C1 segment of cervical spinal cord (tissue), 14 donors: ENCODE results near the gene DENND4C.
"Not testable (repeated sequence)": the region's sequence is repeated elsewhere in the genome, so short reads cannot be mapped to it uniquely, and the experiment has no call there.

Experiments used
- DNase-seq, 14 donors: peaks; one replicate each; lab custom pipeline; 2025; lab: John Stamatoyannopoulos, UW

The DENND4C gene

DNA sequence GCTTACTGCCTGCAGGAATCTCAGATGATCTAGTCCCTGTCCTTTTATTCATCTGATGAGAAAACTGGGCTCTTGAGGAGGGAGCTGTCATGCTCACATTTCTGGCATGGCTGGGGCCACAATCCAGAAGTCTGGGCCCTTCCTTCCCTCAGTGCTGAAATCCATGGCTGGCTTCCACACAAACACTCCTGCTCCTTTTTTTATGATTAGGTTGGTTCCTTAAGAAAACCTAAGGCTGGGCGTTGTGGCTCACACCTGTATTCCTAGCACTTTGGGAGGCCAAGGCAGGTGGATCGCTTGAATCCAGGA lies 179.7 kb downstream of the DENND4C start:
- DNase-seq = no peak

DNA sequence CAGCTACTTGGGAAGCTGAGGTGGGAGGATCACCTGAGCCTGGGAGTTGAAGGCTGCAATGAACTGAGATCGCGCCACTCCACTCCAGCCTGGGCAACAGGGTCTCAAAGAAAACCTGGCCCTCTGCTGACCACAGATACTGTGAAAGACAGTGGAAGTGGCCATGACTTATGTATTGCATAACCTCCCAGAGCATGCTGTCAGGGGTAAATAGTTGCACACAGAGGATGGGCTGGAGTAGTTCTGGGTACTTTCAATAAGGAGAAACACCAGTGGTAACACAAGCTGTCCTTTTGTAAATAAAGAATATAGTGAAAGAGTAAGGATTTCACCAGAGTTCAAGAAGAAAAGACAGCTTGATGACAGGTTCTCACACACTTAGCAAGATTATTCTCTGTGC lies 180.1 kb downstream of the DENND4C start:
- no peak for DNase-seq

DNA sequence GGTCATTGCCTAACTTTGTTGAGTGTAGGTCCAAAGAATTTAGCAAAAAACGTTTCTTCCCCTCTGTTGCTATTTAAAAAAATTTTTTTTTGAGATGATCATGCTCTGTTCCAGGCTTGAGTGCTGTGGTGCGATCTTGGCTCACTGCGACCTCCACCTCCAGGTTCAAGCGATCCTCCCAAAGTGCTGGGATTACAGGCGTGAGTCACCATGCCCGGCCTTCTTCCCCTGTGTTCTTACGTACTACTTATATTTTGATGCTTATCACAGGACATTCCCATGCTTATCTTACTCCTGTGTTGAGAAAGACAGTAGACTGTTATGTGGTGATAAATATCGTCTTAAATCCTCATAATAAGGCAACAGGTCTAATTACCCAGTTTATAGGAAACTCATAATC lies 180.8 kb downstream of the DENND4C start:
- DNase-seq = no peak

DNA sequence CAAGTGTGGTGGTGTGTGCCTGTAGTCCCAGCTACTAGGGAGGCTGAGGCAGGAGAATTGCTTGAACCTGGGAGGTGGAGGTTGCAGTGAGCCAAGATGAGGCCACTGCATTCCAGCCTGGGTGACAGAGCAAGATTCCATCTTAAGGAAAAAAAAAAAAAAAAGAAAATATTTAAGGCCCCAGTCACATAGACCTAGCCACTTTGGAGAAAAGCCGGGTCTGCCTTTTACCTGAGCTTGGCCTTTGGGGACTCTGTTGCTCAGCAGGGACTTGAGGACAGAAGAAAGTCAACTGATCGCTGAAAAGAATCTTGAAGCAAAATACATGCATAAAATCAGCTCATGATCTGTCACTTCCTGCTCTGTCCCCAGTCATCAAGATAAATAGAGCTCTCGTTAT lies 183.0 kb downstream of the DENND4C start:
- DNase-seq = not testable (repeated sequence)

DNA sequence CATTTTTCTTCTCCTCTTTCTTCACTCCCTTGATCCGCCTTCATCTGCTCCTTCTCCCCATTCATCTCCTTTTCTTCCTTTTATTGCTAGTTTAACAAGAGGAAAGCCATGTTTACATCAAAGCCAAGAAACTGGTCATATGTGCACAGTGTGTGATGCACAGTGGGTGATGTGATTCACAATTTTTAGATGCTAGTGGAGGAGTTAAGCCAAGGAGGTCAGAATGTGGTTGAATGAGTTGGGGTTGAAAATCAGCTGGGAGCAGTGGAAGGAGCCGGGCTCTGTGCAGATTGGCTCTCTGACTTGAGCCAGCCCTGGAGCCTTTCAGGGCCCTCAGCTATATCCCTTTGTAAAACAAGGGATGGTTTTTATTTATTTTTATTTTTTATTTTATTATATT lies 185.7 kb downstream of the DENND4C start:
- no peak for DNase-seq

DNA sequence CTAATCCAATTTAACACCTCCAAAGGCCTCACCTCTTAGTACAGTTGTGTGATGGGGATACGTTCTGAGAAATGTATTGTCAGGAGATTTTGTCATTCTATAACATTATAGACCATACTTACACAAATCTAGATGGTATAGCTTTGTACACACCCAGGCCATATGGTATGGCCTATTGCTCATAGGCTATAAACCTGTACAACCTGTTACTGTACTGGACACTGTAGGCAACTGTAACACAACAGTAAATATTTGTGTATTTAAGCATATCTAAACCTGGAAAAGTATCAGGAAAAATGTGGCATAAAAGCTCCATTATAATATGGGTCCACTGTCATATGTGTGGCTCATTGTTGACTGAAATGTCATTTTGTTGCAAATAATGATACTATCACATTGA lies 190.4 kb downstream of the DENND4C start:
- no peak for DNase-seq
